ENCODE measurements around the gene GALR1.
"Not testable (repeated sequence)": the region's sequence is repeated elsewhere in the genome, so short reads cannot be mapped to it uniquely, and the experiment has no call there.

Gene GALR1

DNA sequence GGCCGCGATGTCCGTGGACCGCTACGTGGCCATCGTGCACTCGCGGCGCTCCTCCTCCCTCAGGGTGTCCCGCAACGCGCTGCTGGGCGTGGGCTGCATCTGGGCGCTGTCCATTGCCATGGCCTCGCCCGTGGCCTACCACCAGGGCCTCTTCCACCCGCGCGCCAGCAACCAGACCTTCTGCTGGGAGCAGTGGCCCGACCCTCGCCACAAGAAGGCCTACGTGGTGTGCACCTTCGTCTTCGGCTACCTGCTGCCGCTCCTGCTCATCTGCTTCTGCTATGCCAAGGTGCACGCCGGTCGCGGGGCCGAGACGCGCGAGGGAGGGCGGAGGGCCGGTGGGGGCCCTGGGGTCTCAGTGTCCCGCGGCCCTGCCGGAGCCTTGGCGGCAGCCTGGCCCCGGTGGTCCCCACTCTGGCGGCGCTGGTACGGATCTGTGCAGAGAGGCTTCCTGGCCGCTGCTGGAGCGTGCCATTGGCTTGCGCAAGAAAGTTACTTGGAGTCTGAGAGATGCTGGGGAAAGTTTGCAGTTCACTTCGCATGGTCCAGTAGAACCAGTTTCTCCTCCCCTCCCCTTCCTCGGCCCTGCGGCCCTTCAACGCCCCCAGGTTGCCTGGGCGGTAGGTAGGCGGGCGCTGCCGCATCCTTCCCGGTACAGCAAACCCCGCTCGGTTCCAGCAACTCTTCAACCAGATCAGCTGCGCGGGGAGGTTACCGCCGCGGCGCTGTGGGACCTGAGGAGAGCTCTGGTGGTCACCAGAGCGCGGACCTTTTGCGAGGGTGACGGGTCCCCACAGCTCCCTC, 1.5 kb downstream of the GALR1 start:
- no peak for DNase-seq

DNA sequence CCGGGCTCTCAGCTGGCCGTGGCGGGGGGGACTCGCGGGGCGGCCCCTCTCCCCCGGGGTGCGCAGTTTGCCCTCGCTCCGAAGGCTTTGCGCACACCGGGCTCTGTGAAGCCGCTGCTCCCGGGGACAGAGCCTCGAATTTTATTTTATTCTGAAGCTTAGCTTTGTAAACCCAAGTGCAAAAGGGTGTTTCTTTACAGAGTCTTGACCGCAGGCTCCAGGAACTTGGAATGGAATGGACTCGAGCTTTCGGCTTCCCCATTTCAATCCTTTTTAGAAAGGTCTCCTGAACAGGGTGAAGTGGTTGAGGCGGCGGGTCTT, 2.0 kb downstream of the GALR1 start:
- DNase-seq, result no peak

DNA sequence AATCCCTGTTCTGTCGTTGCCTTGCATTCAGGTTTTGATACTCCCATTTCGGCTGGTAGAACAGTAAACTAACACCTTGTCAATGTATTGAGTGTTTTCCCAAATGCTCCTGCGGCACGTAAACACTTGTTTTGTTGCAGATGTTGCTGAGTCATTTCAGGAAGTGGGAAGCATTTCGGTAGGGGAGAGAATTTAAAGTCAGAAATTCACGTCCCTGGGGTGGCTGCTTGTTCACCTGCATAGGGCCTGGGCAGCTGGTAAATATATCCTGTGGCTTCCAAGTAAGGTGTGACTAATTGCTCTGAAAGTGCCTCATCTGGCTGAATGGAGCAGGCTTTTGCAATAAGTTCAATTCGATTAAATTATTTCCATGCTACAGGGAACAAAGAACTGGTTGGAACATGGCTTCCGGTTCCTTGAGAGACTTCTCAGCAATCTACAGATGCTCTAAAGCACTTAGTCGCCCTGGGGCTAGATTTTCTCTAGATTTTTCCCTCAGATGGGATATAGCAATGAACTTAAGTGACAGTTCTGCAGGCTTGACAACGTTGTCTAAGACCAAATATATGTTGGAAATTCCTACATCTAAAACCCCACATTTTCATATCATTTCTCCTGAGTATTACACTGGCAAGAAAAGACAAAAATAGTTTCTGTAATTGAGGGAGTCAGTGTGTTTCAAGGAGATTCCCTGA, 5.2 kb downstream of the GALR1 start:
- no peak for DNase-seq

DNA sequence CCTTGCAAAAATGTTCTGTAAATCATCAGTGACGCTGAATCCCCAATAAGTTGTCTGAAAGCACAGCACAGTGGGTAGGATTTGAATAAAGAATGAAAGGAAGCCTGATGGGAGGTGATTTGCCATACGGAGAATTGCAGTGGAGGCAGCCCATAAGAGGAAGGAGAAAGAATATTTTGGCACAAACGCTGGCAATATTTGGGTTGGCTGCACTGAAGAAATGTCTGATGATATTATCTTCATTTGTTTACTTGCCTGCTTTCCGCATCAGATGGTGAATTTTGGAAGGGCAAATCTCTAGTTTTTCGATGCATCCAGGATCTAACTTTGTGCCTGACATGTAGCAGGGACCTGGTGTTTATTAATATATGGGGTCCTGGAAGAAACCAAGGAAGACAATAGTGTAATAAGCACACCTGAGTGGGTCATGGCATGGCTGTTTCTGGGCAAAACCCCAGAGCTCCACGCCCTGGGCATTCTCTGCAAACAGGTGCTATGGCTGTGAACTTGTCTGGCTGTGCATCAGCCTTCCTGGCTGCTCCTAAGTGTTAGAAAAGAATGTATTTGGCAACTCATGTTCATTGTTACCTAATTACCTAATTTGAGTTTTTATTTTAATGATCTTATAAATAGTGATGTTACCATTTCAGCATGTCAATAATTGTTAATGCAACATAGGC, 5.9 kb downstream of the GALR1 start:
- no peak for DNase-seq

DNA sequence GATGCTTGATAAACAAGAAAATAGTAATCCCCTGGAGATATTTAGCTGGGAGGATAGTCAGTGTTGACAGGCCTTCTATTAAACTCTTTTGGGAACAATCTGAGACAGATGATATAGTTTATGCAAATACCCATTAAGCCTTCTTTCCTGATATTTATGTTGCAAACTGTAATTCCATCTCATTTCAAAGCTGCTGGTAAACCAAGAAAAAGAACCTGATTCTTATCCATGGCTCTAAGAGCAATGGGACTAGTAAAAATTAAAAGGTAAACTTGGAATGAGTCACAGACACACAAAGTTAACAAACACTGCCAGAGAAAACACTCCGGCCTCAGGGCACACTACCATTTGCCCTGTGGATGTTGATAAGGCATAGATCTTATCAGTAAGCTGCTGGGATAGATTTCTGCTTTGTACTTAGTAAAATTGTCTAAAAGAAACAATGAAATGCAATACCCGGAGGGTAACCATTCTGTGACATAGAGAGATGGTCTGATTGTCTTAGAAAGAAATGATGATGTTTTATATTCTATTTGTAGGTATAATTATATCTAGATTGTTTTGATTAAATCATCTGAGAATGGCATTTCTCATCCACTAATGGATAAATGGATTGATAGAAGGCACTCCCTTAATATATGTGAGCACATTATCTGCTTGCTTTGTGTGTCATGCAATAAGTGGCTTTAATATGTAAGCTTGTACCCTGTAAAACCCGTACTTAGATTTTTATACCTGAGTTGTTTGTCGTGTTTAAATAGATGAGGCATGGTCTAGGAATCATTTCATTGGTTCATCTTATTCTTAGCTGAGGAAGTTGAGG, 13.2 kb downstream of the GALR1 start:
- no peak for DNase-seq

DNA sequence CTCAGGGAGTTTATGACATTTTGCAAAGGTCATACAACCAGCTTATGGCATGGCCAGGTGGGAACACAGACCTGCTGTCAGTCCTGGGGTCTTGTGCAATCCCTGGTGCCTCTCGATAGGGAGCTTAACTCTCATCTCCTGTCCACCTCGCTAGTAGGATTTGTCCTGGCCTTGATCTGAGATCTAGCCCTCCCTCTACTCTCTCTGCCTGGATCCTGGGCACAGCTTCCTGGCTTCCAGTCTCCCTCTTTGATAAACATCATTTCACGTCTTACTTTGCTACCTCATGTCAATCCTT, 13.8 kb downstream of the GALR1 start:
- no peak for DNase-seq

DNA sequence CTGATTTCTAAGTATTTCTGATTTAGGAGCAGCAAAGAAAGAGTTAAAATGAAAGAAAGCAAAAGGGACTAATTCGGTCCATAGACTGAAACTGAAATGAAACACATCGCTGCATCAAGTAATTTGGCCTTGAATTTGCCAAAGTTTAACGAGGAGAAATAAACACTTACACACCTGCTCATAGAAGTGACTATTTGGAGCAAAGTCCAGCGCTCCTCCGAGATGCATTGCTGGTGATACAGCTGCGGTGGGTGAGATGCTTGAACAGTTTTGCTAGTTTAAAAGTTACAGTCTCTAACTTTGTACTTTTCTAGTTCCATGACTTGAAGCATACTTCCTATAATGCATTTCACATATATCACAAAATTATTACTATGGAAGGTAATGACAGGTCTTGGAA, 18.3 kb downstream of the GALR1 start:
- DNase-seq, result no peak

DNA sequence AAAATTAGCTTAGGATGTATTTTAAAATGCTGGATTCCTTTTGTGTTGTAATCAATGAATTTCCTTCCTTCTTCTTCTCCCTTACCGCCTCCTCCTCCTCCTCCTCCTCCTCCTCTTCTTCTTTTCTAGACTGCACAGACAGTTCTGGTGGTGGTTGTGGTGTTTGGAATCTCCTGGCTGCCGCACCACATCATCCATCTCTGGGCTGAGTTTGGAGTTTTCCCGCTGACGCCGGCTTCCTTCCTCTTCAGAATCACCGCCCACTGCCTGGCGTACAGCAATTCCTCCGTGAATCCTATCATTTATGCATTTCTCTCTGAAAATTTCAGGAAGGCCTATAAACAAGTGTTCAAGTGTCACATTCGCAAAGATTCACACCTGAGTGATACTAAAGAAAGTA, 18.8 kb downstream of the GALR1 start:
- DNase-seq, result no peak

DNA sequence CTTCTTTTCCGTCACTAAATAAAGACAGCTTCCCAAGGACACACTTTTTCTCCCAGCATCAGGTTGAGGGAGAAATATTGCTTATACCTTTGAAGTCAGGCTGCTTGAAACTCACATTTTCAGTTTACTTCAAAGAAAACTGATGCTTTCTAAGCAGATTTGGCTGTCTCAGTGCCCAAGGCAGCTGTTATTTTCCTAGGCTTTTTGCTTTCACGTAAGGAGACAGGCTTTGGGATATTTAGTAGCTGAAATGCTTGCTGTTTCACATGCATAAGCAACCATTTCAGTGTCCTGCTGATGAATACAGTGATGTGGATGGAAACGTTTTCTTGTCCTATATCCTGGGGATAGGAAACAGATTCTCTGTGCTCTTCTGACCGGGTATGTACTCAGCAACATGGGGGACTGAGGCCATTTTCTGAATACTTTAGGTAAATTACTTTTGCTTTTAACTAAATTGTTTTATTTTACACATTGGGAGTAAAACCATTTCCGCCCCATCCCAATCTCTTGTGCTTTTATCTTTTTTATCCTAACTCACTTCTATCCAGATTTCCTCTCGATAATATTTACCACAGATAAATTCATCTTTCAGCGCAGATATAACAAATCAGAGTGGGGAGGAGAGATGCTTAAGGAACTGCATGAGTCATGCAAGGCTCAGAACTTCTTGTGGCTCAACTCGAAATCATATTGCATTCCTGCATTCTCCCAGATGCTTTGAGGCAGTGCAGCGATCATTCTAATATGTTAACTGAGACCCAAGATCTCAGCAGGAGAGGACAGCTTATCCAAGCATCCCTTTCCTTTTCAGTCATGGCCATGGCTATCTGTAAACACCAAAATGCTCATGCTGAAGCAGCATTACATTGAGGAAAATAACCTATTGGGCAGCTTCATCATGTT, 22.2 kb downstream of the GALR1 start:
- no peak for DNase-seq

DNA sequence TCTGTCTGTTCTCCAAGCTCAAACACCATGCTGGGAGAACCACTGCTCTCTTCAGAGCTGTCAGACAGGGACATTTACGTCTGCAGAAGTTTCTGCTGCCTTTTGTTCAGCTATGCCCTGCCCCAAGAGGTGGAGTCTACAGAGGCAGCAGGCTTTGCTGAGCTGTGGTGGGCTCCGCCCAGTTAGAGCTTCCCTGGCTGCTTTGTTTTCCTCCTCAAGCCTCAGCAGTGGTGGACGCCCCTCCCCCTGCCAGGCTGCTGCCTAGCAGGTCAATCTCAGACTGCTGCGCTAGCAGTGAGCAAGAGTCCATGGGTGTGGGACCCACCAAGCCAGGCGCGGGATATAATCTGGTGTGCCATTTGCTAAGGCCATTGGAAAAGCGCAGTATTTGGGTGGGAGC, 41.2 kb downstream of the GALR1 start:
- not testable (repeated sequence) for DNase-seq

DNA sequence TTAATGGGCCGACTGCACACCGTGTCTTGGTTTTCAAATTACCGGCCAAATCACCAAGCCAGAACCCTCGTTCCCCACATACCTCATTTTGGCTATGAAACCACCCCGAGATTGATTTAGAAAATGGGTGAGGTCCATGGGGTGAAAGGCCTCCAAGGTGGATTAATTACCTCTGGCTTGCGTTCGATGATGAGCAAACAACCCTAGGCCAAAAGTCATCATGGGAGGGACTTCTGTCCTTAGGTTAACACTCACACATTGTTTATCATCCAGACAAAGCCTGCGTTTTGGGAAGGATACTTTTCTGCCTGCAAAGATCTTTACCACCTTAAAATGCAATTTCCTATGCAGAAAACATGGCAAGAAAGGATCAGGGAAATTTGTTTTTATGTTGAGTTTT, 48.5 kb downstream of the GALR1 start:
- DNase-seq, result no peak

DNA sequence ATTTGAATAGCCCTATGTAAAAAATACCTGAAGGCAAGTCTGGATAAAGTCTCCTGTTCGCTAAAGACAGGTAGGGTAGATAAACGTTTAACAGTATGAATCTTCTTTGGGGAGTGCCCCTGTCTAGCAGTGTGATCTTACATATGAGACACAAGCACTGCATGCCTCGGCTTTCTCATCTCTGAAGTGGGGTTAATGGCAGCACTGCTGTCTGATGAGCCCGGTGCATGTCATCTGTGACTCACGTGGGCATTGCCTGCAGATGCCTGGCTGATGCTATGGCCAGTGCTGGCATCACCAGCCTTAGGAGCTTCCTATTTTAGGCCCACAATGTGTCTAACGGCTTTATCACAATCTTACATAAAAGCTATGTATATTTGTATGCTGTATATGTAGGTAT, 50.1 kb downstream of the GALR1 start:
- no peak for DNase-seq

DNA sequence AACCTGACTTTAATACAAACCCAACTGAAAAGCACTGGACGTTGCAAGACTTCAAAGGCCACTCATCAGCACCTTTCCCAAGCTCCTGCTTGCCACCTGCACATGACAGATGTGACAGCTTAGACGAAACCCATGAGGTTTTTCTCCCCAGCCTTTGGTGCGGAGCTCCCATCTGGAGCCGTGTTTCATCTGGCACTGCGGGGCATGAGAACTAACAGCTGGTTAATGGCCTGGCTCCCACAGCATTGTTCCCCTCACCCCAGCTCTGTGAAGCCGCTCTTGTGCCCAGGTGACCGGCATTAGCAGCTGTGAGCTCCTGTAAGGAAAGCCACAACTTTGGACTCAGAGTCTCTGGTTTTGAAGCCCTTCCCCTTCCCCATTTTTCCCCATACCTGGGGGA, 50.9 kb downstream of the GALR1 start:
- no peak for DNase-seq

DNA sequence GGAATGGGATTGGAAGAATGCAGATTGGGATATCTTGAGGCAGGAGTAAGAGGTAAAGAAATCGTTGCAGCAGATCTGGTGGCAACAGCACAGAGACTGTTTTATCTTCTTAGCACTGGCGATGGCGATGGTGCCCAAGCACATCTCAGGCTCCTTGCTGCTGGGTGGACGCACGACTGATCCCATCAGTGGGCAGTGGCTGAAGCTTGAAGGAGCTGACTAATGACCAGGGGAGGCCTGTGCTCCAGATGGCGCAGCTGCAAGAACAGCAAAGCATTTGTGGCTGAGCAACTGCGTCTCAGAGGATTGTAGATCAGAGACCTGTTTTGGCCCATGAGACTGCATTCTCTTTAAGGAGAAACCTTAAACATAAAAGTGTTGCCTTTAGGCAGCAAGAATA, 54.6 kb downstream of the GALR1 start:
- no peak for DNase-seq

DNA sequence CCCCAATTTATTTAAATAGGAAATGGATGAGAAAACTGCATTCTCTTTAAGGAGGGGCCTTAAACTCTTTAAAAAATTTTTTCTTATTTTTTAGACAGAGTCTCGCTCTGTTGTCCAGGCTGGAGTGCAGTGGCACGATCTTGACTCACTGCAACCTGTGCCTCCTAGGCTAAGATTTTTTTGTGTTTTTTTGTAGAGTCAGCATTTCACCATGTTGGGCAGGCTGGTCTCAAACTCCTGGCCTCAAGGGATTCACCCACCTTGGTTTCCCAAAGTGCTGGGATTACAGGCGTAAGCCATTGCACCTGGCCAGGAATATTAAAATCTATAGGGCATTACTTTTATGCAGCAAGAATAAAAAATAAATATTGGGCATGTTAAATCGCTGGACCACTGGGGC, 56.0 kb downstream of the GALR1 start:
- DNase-seq, result no peak

DNA sequence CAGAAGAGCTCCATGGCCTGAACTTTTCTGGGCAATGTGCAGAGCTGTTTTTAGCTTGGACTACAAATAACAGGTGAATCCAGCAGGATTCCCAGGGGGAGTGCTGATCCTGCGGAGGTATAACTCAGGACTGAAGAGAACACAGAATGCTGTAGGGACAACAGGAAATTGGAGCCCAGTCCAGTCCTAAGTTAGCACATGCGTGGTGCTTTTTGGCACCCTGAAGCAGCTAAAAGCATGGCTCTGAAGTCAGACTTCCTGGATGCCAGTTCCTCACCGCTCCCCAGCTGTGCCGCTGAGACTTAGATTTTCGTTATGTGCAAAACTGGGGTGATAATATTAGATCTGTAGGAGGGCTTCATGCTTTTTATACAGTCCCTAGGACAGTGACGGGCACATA, 58.6 kb downstream of the GALR1 start:
- no peak for DNase-seq

DNA sequence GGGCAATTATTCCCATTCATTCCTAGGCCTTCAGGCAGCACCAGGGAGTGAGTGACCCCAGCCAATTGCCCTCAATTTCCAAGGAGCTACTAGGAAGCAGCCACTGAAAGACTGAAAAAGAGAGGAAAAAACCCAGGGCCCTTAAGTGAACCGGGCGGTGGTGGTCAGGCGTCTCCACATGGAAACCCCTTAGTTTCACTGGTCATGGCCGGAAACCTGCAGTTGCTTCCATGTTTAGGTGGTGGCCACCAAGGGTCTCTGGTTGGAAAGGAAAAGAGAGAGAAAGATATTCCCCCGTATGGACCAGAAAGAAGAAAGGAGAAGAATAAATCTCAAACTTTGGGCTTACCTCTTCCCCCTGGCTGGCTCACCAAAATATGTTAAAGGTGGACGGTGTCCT, 64.9 kb downstream of the GALR1 start:
- no peak for DNase-seq

DNA sequence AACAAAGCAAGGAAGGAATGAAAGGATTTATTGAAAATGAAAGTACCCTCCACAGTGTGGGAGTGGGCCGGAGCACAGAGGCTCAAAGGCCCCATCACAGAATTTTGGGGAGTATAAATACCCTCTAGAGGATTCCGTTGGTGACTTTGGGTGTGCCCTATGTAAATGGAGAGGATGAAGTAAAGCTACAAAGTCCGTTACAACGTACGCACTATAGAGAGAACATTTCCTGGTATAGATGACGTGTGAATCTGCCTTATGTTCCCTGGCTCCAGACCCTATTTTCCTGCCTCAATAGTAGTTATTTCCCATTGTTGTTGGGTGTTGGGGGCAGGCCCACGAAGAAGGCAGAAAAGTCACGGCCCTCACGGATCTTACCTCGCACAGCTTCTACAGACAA, 65.3 kb downstream of the GALR1 start:
- no peak for DNase-seq

DNA sequence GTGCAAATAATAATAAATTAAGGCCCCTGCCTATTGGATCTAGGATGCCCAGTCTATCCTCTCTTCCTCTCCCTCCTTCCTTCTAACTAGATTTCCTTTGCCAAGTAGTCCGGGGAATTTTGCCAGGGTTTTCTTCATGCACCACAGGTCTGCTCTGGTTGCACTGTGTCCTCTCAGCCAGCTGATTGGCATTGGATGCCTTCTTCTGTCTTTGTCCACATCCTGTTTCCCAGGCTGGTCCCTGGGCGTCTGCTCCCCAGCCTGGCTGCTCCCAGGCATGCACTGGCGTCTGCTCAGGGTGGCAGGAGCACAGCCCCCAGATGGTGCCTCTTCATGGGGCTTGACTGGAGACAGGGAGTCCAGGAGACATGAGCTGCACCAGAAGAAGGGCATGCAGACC, 66.4 kb downstream of the GALR1 start:
- DNase-seq, result no peak

DNA sequence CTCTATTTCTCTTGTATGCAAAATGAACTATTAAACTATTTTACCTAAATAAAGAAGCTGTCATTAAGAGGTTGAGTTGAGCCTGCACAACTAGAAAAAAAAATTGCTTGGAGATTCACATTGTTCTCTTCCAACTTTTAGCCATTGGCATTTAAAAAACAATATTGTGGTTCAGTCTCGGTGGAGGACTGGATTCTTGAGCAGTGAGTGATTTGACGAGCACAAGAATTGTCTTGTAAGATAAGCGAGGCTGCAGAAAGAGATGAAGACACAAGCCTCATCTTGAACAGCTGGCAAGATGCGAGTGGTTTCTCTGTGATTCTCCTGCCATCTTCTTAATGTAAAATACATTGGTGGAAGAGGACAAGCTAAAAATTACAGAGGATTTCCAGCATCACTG, 67.0 kb downstream of the GALR1 start:
- no peak for DNase-seq

DNA sequence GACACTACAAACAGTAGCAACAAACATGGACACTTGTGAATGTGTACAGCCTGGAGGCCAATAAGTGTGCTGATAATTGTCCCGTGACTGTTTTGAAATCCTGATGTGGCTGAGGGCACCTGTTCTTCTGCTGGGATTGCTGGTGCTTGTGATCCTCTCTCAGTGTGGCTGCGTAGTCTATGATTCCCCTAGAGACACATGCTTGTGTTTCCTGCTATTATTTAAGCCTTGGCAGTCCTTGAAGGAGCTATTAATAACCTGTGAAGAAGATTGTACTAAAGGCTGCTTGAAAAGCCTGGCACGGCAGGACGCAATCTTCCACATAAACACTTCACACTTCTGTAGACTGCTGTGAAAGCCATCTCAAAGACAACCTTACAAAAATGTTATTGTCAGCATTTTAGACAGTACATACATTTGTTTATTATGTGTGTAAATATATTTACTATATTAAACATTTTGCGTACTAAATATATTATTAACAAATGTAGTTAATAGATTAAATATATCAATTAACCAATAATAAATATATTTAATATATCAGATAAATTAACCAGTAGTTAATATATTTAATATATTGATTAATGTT, 71.4 kb downstream of the GALR1 start:
- DNase-seq, result peak; percentile 2
